HG03066 (cell line): ENCODE results near the gene COQ10A.

ENCODE experiments used
- ATAC-seq: cut with Tn5 transposase; IDR thresholded peaks from one replicate; pipeline ENCODE4 v1.9.1; 2021; ENCODE audit warnings: low read depth; ENCODE audit not compliant: unreplicated experiment

The COQ10A gene

DNA sequence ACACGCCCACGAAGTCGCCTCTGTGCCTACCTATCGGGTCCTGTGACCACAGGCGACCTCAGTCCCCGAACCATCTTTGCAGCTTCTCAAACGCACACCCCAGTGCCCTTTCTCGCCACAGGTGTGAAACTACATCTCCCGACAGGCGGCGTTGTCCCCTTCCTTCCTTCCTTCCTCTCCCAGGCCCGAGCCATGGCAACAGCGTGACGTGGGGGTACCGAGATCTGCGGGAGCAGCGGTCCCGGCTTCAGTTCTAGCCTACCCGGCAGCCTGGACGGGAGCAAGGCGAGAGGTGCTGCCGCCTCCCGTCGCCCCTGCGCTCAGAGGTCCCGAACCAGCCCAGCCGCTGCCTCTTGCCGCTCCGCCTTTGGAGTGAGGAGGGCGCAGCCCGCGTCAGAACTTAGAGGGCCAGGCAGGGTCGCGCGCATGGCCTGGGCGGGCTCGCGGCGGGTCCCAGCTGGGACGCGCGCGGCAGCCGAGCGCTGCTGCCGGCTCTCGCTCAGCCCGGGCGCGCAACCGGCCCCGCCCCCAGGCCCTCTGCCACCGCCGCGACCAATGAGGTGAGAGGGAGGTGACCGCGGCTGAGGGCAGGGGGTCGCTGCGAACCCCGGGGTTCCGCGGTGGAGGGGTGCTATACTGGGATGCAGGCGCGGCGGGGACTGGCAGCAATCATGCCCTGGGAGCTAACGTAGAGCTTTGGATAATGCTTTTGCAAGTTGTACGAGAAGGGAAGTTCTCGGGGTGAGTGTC lies at the start of gene COQ10A:
COQ10A (plus strand) TSS at position 250 of the 750 bp plus-strand sequence; CDS start at position 427, 177 bp downstream.
- peak; percentile 78 for ATAC-seq

DNA sequence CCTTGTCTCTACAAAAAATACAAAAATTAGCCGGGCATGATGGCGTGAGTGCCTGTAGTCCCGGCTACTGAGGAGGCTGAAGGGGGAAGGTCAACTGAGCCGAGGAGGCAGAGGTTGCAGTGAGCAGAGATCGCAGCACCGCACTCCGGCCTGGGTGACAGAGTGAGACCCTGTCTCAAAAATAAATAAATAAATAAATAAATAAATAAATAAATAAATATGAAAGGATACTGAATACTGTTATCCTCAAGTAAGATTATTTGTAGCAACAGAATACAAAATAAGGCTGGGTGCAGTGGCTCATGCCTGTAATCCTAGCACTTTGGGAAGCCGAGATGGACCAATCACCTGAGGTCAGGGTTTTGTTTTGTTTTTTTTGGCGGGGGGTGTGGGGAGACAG lies 46.9 kb upstream of the COQ10A start:
- ATAC-seq = no peak

- ATAC-seq = no peak
Observed at GRCh38 chr12:56220611-56221231, 46.0 kb upstream of the COQ10A start.

DNA sequence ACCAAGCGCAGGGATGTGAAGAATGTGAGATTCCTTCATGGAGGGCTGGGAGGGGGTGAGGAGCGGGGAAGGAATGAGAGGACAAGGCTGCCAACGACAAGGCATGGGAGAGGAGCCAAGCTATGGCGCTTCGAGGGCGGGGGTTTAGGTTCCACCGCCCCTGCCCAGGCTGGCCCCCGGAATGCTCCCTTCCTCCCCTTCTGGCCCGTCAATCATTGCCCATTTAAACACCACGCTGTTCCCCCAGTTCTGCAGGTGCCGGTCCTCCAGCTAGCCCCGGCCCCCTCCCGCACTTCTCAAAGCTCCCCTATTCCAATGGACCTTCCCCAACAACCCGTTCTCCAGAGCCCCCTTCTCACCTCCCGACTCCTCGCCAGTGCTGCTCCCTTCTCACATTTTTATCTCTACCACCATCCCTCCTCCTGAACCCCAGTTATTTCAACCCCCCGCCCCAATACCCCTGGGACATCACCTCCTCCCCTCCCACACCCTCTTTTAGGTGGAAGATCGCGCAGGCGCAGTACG lies 45.4 kb upstream of the COQ10A start:
- ATAC-seq = peak; percentile 22

GRCh38 chr12:56221757-56222530 lies 44.8 kb upstream of the COQ10A start, which contains the start of gene RNF41:
RNF41 (minus strand) TSS chr12:56221922; CDS start chr12:56214047, 7,875 bp downstream.
- ATAC-seq = peak; percentile 74

DNA sequence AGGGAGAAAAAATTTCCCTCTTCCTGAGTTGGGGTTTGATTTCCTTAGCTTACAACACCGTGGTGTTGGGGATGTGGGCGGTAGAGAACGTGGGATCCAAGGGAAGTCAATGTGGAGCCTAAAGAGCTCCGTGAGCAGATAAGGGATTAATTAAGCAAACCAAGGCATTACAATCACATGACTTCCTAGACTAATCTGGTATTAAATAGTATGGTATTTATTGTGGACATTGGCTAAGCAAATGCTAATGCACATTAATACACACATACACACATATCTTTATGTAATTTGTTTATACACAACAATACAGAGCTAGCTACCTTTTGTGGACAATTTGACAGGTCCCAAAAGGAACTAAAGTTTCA lies 44.2 kb upstream of the COQ10A start:
- ATAC-seq = no peak

GRCh38 chr12:56223571-56224101 lies 43.1 kb upstream of the COQ10A start:
- ATAC-seq = no peak

- peak; percentile 70 for ATAC-seq
Observed at GRCh38 chr12:56224102-56224701, 42.5 kb upstream of the COQ10A start, which contains the start of gene NABP2. NABP2 (plus strand) TSS chr12:56224342; CDS start chr12:56224857, 515 bp downstream.

GRCh38 chr12:56224954-56225353 lies 41.8 kb upstream of the COQ10A start:
- no peak for ATAC-seq

DNA sequence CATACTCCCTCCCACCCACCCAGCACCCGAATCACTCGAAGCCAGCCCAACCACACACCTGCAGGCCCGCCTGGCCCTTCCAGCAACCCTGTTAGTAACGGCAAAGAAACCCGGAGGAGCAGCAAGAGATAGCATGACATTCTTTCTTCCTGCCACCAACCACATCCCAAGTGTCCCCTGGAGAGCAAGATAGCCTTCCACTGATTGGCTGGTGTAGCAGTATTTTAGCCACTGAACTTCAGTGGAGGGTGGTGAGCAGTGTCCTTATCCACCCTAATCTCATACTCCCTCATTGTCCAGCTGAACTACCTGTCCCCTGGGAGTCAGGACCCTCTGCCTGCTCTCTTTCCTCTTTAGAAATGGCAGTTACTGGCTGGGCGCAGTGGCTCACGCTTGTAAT lies 37.7 kb upstream of the COQ10A start:
- ATAC-seq = no peak

GRCh38 chr12:56229916-56230431 lies 36.8 kb upstream of the COQ10A start, which contains the start of gene SLC39A5:
SLC39A5 (plus strand) TSS chr12:56230051; CDS start chr12:56231275, 1,224 bp downstream.
- no peak for ATAC-seq

DNA sequence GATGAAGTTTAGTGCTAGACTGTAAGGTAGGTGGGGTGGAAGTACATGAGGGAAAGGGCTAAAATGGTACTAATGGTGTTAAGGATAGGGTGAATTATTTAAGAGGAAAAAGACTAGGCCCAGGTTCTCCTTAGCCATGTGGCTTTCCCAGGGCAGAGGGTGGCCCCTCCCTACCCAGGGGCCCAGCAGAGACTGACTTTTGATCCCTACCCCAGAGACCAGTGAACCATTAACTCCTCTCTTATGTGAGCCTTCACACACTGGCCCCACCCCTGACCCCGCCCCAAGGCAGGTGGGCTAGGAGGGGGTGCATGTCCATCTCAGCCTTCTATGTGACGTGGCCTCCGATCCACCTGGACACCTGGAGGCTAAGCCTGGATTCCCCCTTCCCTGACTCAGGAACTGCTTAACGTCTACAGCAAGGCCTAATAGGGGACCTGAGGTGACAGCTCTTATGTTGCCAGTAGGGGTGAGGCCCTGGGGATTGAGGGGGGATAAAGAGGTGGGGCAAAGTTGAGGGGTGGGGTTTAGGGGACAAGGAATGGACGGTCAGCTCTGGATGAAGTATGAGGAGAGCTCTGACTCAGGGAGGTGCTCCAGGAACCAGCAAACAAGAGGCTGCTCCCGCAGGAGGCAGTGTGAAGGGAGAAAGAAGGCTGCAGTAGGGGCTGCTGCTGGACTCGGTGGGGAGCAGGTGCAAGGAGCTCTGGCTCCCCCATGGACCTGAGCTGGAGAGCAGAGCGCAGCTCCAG lies 36.1 kb upstream of the COQ10A start:
- no peak for ATAC-seq

GRCh38 chr12:56231184-56231582 lies 35.6 kb upstream of the COQ10A start:
- no peak for ATAC-seq

GRCh38 chr12:56234746-56235436 lies 31.9 kb upstream of the COQ10A start:
- no peak for ATAC-seq

GRCh38 chr12:56236091-56236490 lies 30.7 kb upstream of the COQ10A start:
- no peak for ATAC-seq

DNA sequence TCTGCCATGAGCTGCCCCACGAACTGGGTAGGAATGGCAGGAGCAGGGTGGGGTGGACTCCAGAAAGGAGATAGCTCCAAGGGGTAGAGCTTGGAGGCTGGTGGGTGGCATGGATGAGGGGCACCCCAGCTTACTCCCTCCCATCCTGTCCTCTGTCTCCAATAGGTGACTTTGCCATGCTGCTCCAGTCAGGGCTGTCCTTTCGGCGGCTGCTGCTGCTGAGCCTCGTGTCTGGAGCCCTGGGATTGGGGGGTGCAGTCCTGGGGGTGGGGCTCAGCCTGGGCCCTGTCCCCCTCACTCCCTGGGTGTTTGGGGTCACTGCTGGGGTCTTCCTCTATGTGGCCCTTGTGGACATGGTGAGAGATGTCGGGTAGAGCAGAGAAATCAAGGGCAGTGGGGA lies 29.8 kb upstream of the COQ10A start:
- ATAC-seq = no peak

- no peak for ATAC-seq
Observed at GRCh38 chr12:56237552-56237951, 29.2 kb upstream of the COQ10A start.

DNA sequence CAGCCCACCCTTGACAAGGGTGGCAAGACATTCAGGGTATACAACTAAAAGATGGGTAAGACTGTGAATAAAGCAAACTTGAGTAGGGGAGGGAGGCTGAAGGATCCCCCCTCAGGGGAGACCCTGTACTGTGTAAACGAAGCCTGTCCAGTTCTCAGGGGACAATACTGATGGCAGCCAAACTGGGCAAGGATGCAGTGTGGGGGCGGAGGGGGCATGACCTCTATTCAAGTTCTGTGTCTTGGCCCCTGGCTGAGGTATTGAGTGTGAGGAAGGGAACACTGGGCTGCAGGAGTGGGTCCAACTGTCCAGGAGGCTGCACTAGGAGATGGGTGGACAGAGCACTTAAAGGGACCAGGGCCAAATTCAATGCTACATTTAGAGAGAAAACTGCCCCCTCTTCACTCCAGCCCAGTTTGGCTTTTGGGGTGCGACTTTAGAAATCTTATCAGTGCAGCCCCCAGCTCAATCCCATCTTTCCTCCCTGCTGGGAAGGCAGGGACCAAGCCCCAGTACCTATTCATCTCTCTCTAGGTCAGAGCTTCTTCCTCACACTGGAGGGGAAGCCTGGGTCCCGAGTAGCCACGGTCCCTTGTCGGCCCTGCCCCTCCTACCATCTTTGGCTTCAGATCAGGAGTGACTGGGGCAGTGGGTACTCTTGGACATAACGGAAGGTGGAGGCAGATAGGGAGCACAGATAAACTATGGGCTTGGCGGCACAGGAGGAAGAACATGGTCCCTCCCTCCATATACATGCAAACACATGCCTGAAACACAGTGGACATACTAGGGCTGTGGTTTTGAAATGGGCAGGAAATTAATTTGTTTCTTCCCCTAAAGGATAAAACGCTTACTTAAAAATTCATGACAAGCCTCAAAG lies 25.1 kb upstream of the COQ10A start:
- ATAC-seq = no peak
